K562 (cell line): ENCODE data around the gene TRAF1. TPM values are rescaled to one million over a fixed set of nuclear protein-coding genes. Genes with fewer than 3 reads are reported as not detected.
A peak's percentile ranks its signal among the peaks of the same experiment; 100 is the strongest.

Source experiments
- ATAC-seq: fragments of 200-7000 bp; cut with Tn5 transposase; 3 replicates; pipeline ENCODE4 v1.9.1; 2020; ENCODE audit warnings: moderate library complexity
- BruUV-seq: library from RNA; stranded (reverse); fragments of 400-500 nt; replicated peaks from 2 replicates; lab custom pipeline; 2021; lab: Mats Ljungman, UMichigan
- CTCF ChIA-PET: fragments of 300-600 bp; formaldehyde crosslinking; extraction: SDS; loops from one replicate; lab custom pipeline; 2021; ENCODE audit warnings: low intra/inter-chr PET ratio; lab: Yijun Ruan, JAX
- POLR2A ChIA-PET: fragments of 300-600, 350-650 bp; sonication (Branson Sonifier 250); formaldehyde crosslinking; extraction: SDS; loops from one replicate; lab custom pipeline; 2021; ENCODE audit warnings: antibody characterized with exemption, inconsistent platforms; lab: Yijun Ruan, JAX
- DNase-seq, 4 experiments: peaks; one replicate each; pipeline versions ENCODE4 v3.0.0 to v3.0.0-alpha.2; 2011 to 2018; ENCODE audit warnings: low spot score in 3 of 4, mixed read lengths in 3 of 4; ENCODE audit errors: extremely low read depth in 1 of 4
- FAIRE-seq: peaks from 2 replicates; lab custom pipeline; 2011; peaks lifted over from hg19 to GRCh38; lab: Jason Lieb, UNC
- H2AFZ ChIP-seq: 2 replicates; pipeline ENCODE4 v1.6.0; 2011; ENCODE audit warnings: low read depth, low read length, control low read depth, inconsistent platforms
- H3K27ac ChIP-seq: fragments of 200-600 bp; 3 replicates; pipeline ENCODE4 v1.8.0; 2011; ENCODE audit warnings: low read depth, mild to moderate bottlenecking, control low read depth, inconsistent platforms, low read length, moderate library complexity, mixed read lengths; ENCODE audit errors: extremely low read depth
- H3K27me3 ChIP-seq, 2 experiments: fragments of 300-600 bp in 1 of 2; 2 replicates in 1 of 2; 3 replicates in 1 of 2; pipeline versions ENCODE4 v1.6.0 to v1.8.0; 2011; ENCODE audit warnings: inconsistent platforms in 2 of 2, low read length in 2 of 2, mild to moderate bottlenecking in 1 of 2, mixed read lengths in 1 of 2, moderate library complexity in 1 of 2; ENCODE audit not compliant: control insufficient read depth in 2 of 2, insufficient read depth in 2 of 2
- H3K36me3 ChIP-seq: fragments of 300-600 bp; 3 replicates; pipeline ENCODE4 v1.8.0; 2011; ENCODE audit warnings: mild to moderate bottlenecking, low read length, inconsistent platforms; ENCODE audit not compliant: control insufficient read depth, insufficient read depth
- H3K4me1 ChIP-seq, 2 experiments: fragments of 200-600 bp in 1 of 2; replicated peaks in 1 of 2; 2 replicates in 1 of 2; 3 replicates in 1 of 2; pipeline versions ENCODE4 v1.5.1 to v1.8.0; 2011; ENCODE audit warnings: inconsistent platforms in 2 of 2, low read length in 2 of 2, mild to moderate bottlenecking in 1 of 2, mixed read lengths in 1 of 2, moderate library complexity in 1 of 2; ENCODE audit not compliant: control insufficient read depth in 2 of 2, insufficient read depth in 2 of 2
- H3K4me2 ChIP-seq: 2 replicates; pipeline ENCODE4 v1.6.1; 2011; ENCODE audit warnings: low read length, control low read depth, inconsistent platforms, mixed read lengths; ENCODE audit not compliant: insufficient read depth
- H3K4me3 ChIP-seq: fragments of 200-600 bp; sonication (generic), shearing (Covaris generic); 2 replicates; pipeline ENCODE4 v1.5.1; 2016; ENCODE audit warnings: control low read depth, inconsistent platforms
- H3K79me2 ChIP-seq: fragments of 200-600 bp; 3 replicates; pipeline ENCODE4 v1.8.0; 2011; ENCODE audit warnings: low read length, inconsistent platforms; ENCODE audit not compliant: control insufficient read depth, insufficient read depth
- H3K9ac ChIP-seq, 2 experiments: 2 replicates each; pipeline versions ENCODE4 v1.6.0 to v1.6.1; 2011; ENCODE audit warnings: low read depth in 2 of 2, low read length in 2 of 2, control low read depth in 1 of 2, inconsistent platforms in 1 of 2, mild to moderate bottlenecking in 1 of 2, mixed read lengths in 1 of 2; ENCODE audit not compliant: insufficient read depth in 1 of 2
- H3K9me1 ChIP-seq: one replicate; pipeline ENCODE4 v1.6.0; 2011; ENCODE audit warnings: inconsistent platforms, mild to moderate bottlenecking, low read length, moderate library complexity; ENCODE audit not compliant: control insufficient read depth, insufficient read depth
- H3K9me3 ChIP-seq: replicated peaks from 2 replicates; pipeline ENCODE4 v1.5.1; 2011; ENCODE audit warnings: low read depth, low read length, inconsistent platforms; ENCODE audit not compliant: control insufficient read depth, insufficient read depth
- H4K20me1 ChIP-seq: replicated peaks from 2 replicates; pipeline ENCODE4 v1.6.1; 2011; ENCODE audit warnings: low read length, inconsistent platforms, mixed read lengths; ENCODE audit not compliant: control insufficient read depth, insufficient read depth
- TBL1XR1 ChIP-seq, 2 experiments: IDR thresholded peaks; 2 replicates each; pipeline ENCODE4 v1.6.1; 2012; ENCODE audit warnings: improper control_type of control experiment in 2 of 2, low read length in 2 of 2, mild to moderate bottlenecking in 1 of 2
- WGBS: fragments of 100-300 bp; shearing (Covaris generic); methylation state at CpG from one replicate; pipeline ENCODE4 v1.1.6; 2016; ENCODE audit warnings: low coverage, mixed read lengths; ENCODE audit not compliant: insufficient coverage; ENCODE audit errors: missing lambda C conversion rate; 5-methylcytosine and 5-hydroxymethylcytosine counted together
- in situ Hi-C: fragments of 300-500 bp; cut with MboI; formaldehyde crosslinking; loops from 4 replicates; pipeline ENCODE4 v1.15.0; 2018; ENCODE audit warnings: inconsistent platforms, mixed read lengths
- intact Hi-C: fragments of 100-400 bp; cut with micrococcal nuclease; formaldehyde crosslinking; loops from 2 replicates; pipeline ENCODE4 v1.14.2; 2022
- polyA plus RNA-seq, 8 experiments: library from polyadenylated mRNA; depleted of rRNA in 4 of 8; stranded (reverse) in 5 of 8; unstranded in 3 of 8; fragments of >200 nt; fragmentation: Nextera tagmentation in 2 of 8; fragmentation: Illumina TruSeq in 1 of 8; extraction: Ambion mirVana in 2 of 8; extraction: Trizol in 1 of 8; gene quantifications; 2 replicates each; pipeline versions ENCODE4 v1.2.1 to v1.2.3, GENCODE V29; 2011 to 2014; ENCODE audit warnings: inconsistent platforms in 1 of 8, missing spikeins in 1 of 8
- total RNA-seq, 7 experiments: library from RNA; depleted of rRNA in 6 of 7; stranded (reverse); fragments of >200 nt in 6 of 7; fragmentation: Illumina TruSeq in 2 of 7; extraction: Trizol in 2 of 7; gene quantifications; 2 replicates each; pipeline versions ENCODE4 v1.2.1 to v1.2.3, GENCODE V29; 2011 to 2021; ENCODE audit warnings: low replicate concordance in 1 of 7
- TF ChIP-seq, protein P1 (sequence below): fragments of 250-450 bp; sonication (Bioruptor Pico); IDR thresholded peaks from 2 replicates; pipeline ENCODE4 v1.9.0; 2021; ENCODE audit warnings: mild to moderate bottlenecking, inconsistent platforms

TRAF1 gene
- total and polyA plus RNA-seq, 9 of the 15 experiments (the other 6 are each of a cell fraction or from before 2014, with no cell fraction given) = 0.01 to 1.1 (median 0.04) TPM; not detected in 2

DNA sequence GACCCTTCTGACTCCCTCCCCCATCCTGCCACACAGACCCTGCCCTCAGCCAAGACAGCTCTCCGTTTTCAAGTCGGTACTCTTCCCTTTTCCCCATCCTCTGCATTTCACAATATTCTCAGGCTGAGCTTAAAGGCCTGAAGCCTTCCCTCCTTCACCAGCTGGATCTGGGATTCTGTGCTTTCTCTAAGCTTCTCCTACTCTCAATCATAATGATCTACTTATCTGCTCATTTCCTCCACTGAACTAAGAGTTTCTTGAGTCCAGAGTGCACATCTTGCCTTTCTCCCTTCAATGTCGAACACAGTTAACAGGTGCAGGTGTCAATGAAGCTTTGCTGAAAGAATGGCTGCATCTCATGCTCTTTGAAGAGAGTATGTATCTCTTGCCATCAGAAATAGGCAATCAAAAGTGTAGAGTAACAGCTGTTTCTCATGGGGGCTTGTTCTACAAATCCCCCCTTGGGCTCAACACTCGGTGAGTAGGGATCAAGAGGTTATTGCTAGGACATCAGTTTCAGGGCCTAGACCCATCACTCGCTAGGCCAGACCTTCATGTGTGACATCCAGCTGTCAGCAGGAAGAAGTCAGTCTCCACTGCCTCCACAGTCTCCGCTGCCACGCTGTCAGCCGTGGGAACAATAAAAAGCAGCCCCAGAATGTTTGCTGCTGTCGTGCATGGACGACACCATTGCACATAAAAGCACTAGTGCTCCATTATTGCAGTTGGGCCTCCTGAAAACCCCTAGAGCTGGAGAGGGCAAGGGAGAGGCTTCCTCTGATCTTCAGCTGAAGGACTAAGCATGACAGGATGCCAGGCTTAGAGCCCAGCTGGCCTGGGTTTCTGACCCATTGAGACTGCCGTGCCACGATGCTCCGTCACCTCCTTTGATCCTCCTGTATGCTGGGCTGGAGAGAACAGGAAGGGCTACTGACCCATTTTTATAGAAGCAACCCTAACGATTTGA is 23.7 kb downstream of the TRAF1 start:
- Histone ChIP-seq H3K9ac (no peak overlapping the region; a peak in 1 of 4 replicates), H3K4me1 (peaks cover 32 to 33% of the 10 kb centered on the region in 2 experiments; a peak in 4 of 5 replicates), H3K4me2 (no peak overlapping the region), H3K4me3 (no peak overlapping the region), H3K9me3 (no peaks in the 10 kb centered on the region), H4K20me1 (no peaks in the 10 kb centered on the region), H2AFZ (peak overlapping the region; percentile 10; the same call in 1 of the 2 replicates), H3K27me3 (no peaks in the 10 kb centered on the region), H3K27ac (no peak overlapping the region), H3K9me1 (no peaks in the 10 kb centered on the region), H3K79me2 (no peaks in the 10 kb centered on the region), H3K36me3 (no peaks in the 10 kb centered on the region)
- no peak for FAIRE-seq
- intact Hi-C loops (no loop called here), in situ Hi-C loops (no loop called here)
- no TSS peak for BruUV-seq
- no peak for ATAC-seq
- WGBS = 42% methylated on average over 14 of the region's 14 CpGs
- ChIA-PET POLR2A (interaction anchor here (0.9 to 22.9 kb wide), 7 partner anchors 9 to 173 kb away, joined by 3 to 464 read pairs (median 4); partner anchors contain the start of gene PHF19), CTCF (no interaction called here)
- TF ChIP-seq TBL1XR1 (IDR thresholded peaks at IDR 0.05; ENCODE audit: low read length in 2 of 2) = no peak
- TF ChIP-seq, protein P1, sequence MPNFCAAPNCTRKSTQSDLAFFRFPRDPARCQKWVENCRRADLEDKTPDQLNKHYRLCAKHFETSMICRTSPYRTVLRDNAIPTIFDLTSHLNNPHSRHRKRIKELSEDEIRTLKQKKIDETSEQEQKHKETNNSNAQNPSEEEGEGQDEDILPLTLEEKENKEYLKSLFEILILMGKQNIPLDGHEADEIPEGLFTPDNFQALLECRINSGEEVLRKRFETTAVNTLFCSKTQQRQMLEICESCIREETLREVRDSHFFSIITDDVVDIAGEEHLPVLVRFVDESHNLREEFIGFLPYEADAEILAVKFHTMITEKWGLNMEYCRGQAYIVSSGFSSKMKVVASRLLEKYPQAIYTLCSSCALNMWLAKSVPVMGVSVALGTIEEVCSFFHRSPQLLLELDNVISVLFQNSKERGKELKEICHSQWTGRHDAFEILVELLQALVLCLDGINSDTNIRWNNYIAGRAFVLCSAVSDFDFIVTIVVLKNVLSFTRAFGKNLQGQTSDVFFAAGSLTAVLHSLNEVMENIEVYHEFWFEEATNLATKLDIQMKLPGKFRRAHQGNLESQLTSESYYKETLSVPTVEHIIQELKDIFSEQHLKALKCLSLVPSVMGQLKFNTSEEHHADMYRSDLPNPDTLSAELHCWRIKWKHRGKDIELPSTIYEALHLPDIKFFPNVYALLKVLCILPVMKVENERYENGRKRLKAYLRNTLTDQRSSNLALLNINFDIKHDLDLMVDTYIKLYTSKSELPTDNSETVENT = peak; percentile 9; the same call in 1 of the 2 replicates
- DNase-seq = peak in 1 of 4 experiments; percentile 27
